ENCODE results near the gene DPF3.

The DPF3 gene

GRCh38 chr14:72924337-72924736 is 30.4 kb upstream of the DPF3 start:
- Histone ChIP-seq H4K8ac (ENCODE audit: low read depth, low read length) (no peak overlapping the region), H3K9ac (ENCODE audit: low read length) (no peak overlapping the region), H3K18ac (ENCODE audit: low read length) (no peak overlapping the region), H3K36me3 (ENCODE audit: control insufficient read depth, insufficient read depth, low read length) (no peaks in the 10 kb centered on the region), H4K5ac (ENCODE audit: low read length) (no peak overlapping the region), H3K4me3 (ENCODE audit: low read length) (no peak overlapping the region), H2BK15ac (replicated peaks; ENCODE audit: low read depth) (no peak overlapping the region), H3K56ac (ENCODE audit: low read length) (no peak overlapping the region), H3K4me1 (ENCODE audit: control insufficient read depth, low read depth, low read length) (no peaks in the 10 kb centered on the region), H3K27me3 (ENCODE audit: insufficient read depth, low read length, poor library complexity) (no peaks in the 10 kb centered on the region), H2BK5ac (ENCODE audit: low read length) (no peak overlapping the region), H3K4ac (ENCODE audit: low read depth, low read length) (no peak overlapping the region), H3K4me2 (ENCODE audit: low read length) (no peak overlapping the region), H2BK120ac (ENCODE audit: low read depth, low read length) (no peak overlapping the region), H2AK5ac (ENCODE audit: low read length) (no peak overlapping the region), H3K27ac (ENCODE audit: low read depth, low read length) (no peak overlapping the region), H3K79me2 (ENCODE audit: control insufficient read depth, insufficient read depth, low read length) (no peaks in the 10 kb centered on the region), H3K23ac (ENCODE audit: low read length) (no peak overlapping the region), H3K79me1 (ENCODE audit: low read length) (no peaks in the 10 kb centered on the region)
- no CpG with 5 or more reads among the region's 5 CpGs for WGBS (ENCODE audit: extremely low coverage, insufficient coverage, low lambda C conversion rate)
- no peak for DNase-seq

- H3K79me1 ChIP-seq (ENCODE audit: low read length): no peaks in the 10 kb centered on the region
- DNase-seq: no peak
- no peak overlapping the region for H3K23ac ChIP-seq (ENCODE audit: low read length)
- no peak overlapping the region for H2BK15ac ChIP-seq (replicated peaks; ENCODE audit: low read depth)
- no peak overlapping the region for H2BK5ac ChIP-seq (ENCODE audit: low read length)
- H3K18ac ChIP-seq (ENCODE audit: low read length): no peak overlapping the region
- no peaks in the 10 kb centered on the region for H3K27me3 ChIP-seq (ENCODE audit: insufficient read depth, low read length, poor library complexity)
- no peak overlapping the region for H3K4me3 ChIP-seq (ENCODE audit: low read length)
- no peak overlapping the region for H3K9ac ChIP-seq (ENCODE audit: low read length)
- H2BK120ac ChIP-seq (ENCODE audit: low read depth, low read length): no peak overlapping the region
- no peak overlapping the region for H3K4ac ChIP-seq (ENCODE audit: low read depth, low read length)
- H2AK5ac ChIP-seq (ENCODE audit: low read length): no peak overlapping the region
- no peak overlapping the region for H3K27ac ChIP-seq (ENCODE audit: low read depth, low read length)
- no peak overlapping the region for H4K8ac ChIP-seq (ENCODE audit: low read depth, low read length)
- no peaks in the 10 kb centered on the region for H3K79me2 ChIP-seq (ENCODE audit: control insufficient read depth, insufficient read depth, low read length)
- H3K56ac ChIP-seq (ENCODE audit: low read length): no peak overlapping the region
- no peaks in the 10 kb centered on the region for H3K4me1 ChIP-seq (ENCODE audit: control insufficient read depth, low read depth, low read length)
- no peak overlapping the region for H3K4me2 ChIP-seq (ENCODE audit: low read length)
- no peaks in the 10 kb centered on the region for H3K36me3 ChIP-seq (ENCODE audit: control insufficient read depth, insufficient read depth, low read length)
- no peak overlapping the region for H4K5ac ChIP-seq (ENCODE audit: low read length)
These were observed 27.5 kb upstream of the DPF3 start for GRCh38 chr14:72921396-72921795.

- no peak overlapping the region for H3K56ac ChIP-seq (ENCODE audit: low read length)
- H3K4me2 ChIP-seq (ENCODE audit: low read length): no peak overlapping the region
- no peak overlapping the region for H3K4ac ChIP-seq (ENCODE audit: low read depth, low read length)
- H4K5ac ChIP-seq (ENCODE audit: low read length): no peak overlapping the region
- H3K4me1 ChIP-seq (ENCODE audit: control insufficient read depth, low read depth, low read length): no peaks in the 10 kb centered on the region
- no peak overlapping the region for H2BK120ac ChIP-seq (ENCODE audit: low read depth, low read length)
- H4K8ac ChIP-seq (ENCODE audit: low read depth, low read length): no peak overlapping the region
- no peak overlapping the region for H2BK15ac ChIP-seq (replicated peaks; ENCODE audit: low read depth)
- no peak overlapping the region for H3K18ac ChIP-seq (ENCODE audit: low read length)
- no CpG with 5 or more reads among the region's 2 CpGs for WGBS (ENCODE audit: extremely low coverage, insufficient coverage, low lambda C conversion rate)
- H3K79me1 ChIP-seq (ENCODE audit: low read length): no peaks in the 10 kb centered on the region
- no peaks in the 10 kb centered on the region for H3K27me3 ChIP-seq (ENCODE audit: insufficient read depth, low read length, poor library complexity)
- H3K23ac ChIP-seq (ENCODE audit: low read length): no peak overlapping the region
- H3K79me2 ChIP-seq (ENCODE audit: control insufficient read depth, insufficient read depth, low read length): no peaks in the 10 kb centered on the region
- H2AK5ac ChIP-seq (ENCODE audit: low read length): no peak overlapping the region
- H3K27ac ChIP-seq (ENCODE audit: low read depth, low read length): no peak overlapping the region
- DNase-seq: peak; percentile 19
- no peaks in the 10 kb centered on the region for H3K36me3 ChIP-seq (ENCODE audit: control insufficient read depth, insufficient read depth, low read length)
- no peak overlapping the region for H3K9ac ChIP-seq (ENCODE audit: low read length)
- no peak overlapping the region for H2BK5ac ChIP-seq (ENCODE audit: low read length)
- H3K4me3 ChIP-seq (ENCODE audit: low read length): no peak overlapping the region
These were observed 26.1 kb upstream of the DPF3 start for GRCh38 chr14:72920008-72920407.

- no peaks in the 10 kb centered on the region for H3K79me1 ChIP-seq (ENCODE audit: low read length)
- no peak overlapping the region for H2BK15ac ChIP-seq (replicated peaks; ENCODE audit: low read depth)
- H3K36me3 ChIP-seq (ENCODE audit: control insufficient read depth, insufficient read depth, low read length): no peaks in the 10 kb centered on the region
- H3K4me3 ChIP-seq (ENCODE audit: low read length): no peak overlapping the region
- WGBS (ENCODE audit: extremely low coverage, insufficient coverage, low lambda C conversion rate): no CpG with 5 or more reads among the region's 9 CpGs
- no peaks in the 10 kb centered on the region for H3K79me2 ChIP-seq (ENCODE audit: control insufficient read depth, insufficient read depth, low read length)
- H3K4ac ChIP-seq (ENCODE audit: low read depth, low read length): no peak overlapping the region
- H3K23ac ChIP-seq (ENCODE audit: low read length): no peak overlapping the region
- no peak overlapping the region for H4K5ac ChIP-seq (ENCODE audit: low read length)
- H3K4me2 ChIP-seq (ENCODE audit: low read length): no peak overlapping the region
- H2BK120ac ChIP-seq (ENCODE audit: low read depth, low read length): no peak overlapping the region
- no peaks in the 10 kb centered on the region for H3K27me3 ChIP-seq (ENCODE audit: insufficient read depth, low read length, poor library complexity)
- DNase-seq: no peak
- no peak overlapping the region for H2AK5ac ChIP-seq (ENCODE audit: low read length)
- no peaks in the 10 kb centered on the region for H3K4me1 ChIP-seq (ENCODE audit: control insufficient read depth, low read depth, low read length)
- no peak overlapping the region for H4K8ac ChIP-seq (ENCODE audit: low read depth, low read length)
- no peak overlapping the region for H3K27ac ChIP-seq (ENCODE audit: low read depth, low read length)
- no peak overlapping the region for H2BK5ac ChIP-seq (ENCODE audit: low read length)
- no peak overlapping the region for H3K56ac ChIP-seq (ENCODE audit: low read length)
- no peak overlapping the region for H3K18ac ChIP-seq (ENCODE audit: low read length)
- no peak overlapping the region for H3K9ac ChIP-seq (ENCODE audit: low read length)
These were observed 23.3 kb upstream of the DPF3 start for GRCh38 chr14:72917094-72917802.

GRCh38 chr14:72916174-72916573 is 22.3 kb upstream of the DPF3 start:
- Histone ChIP-seq H3K4me3 (ENCODE audit: low read length) (no peak overlapping the region), H3K36me3 (ENCODE audit: control insufficient read depth, insufficient read depth, low read length) (no peaks in the 10 kb centered on the region), H3K4me2 (ENCODE audit: low read length) (no peak overlapping the region), H2BK120ac (ENCODE audit: low read depth, low read length) (no peak overlapping the region), H3K79me2 (ENCODE audit: control insufficient read depth, insufficient read depth, low read length) (no peaks in the 10 kb centered on the region), H2AK5ac (ENCODE audit: low read length) (no peak overlapping the region), H3K9ac (ENCODE audit: low read length) (no peak overlapping the region), H2BK15ac (replicated peaks; ENCODE audit: low read depth) (no peak overlapping the region), H3K18ac (ENCODE audit: low read length) (no peak overlapping the region), H3K4ac (ENCODE audit: low read depth, low read length) (no peak overlapping the region), H4K5ac (ENCODE audit: low read length) (no peak overlapping the region), H3K4me1 (ENCODE audit: control insufficient read depth, low read depth, low read length) (no peaks in the 10 kb centered on the region), H4K8ac (ENCODE audit: low read depth, low read length) (no peak overlapping the region), H2BK5ac (ENCODE audit: low read length) (no peak overlapping the region), H3K56ac (ENCODE audit: low read length) (no peak overlapping the region), H3K27ac (ENCODE audit: low read depth, low read length) (no peak overlapping the region), H3K23ac (ENCODE audit: low read length) (no peak overlapping the region), H3K27me3 (ENCODE audit: insufficient read depth, low read length, poor library complexity) (no peaks in the 10 kb centered on the region), H3K79me1 (ENCODE audit: low read length) (no peaks in the 10 kb centered on the region)
- no peak for DNase-seq
- no CpG with 5 or more reads among the region's 6 CpGs for WGBS (ENCODE audit: extremely low coverage, insufficient coverage, low lambda C conversion rate)

GRCh38 chr14:72913809-72914208 is 19.9 kb upstream of the DPF3 start:
- no peaks in the 10 kb centered on the region for H3K4me1 ChIP-seq (ENCODE audit: control insufficient read depth, low read depth, low read length)
- no peak overlapping the region for H3K27ac ChIP-seq (ENCODE audit: low read depth, low read length)
- no peak overlapping the region for H2BK120ac ChIP-seq (ENCODE audit: low read depth, low read length)
- no peak overlapping the region for H3K23ac ChIP-seq (ENCODE audit: low read length)
- no peaks in the 10 kb centered on the region for H3K79me2 ChIP-seq (ENCODE audit: control insufficient read depth, insufficient read depth, low read length)
- H3K4me3 ChIP-seq (ENCODE audit: low read length): no peak overlapping the region
- DNase-seq: no peak
- no peak overlapping the region for H2AK5ac ChIP-seq (ENCODE audit: low read length)
- no peaks in the 10 kb centered on the region for H3K36me3 ChIP-seq (ENCODE audit: control insufficient read depth, insufficient read depth, low read length)
- no peak overlapping the region for H3K18ac ChIP-seq (ENCODE audit: low read length)
- no peak overlapping the region for H4K8ac ChIP-seq (ENCODE audit: low read depth, low read length)
- H3K27me3 ChIP-seq (ENCODE audit: insufficient read depth, low read length, poor library complexity): no peaks in the 10 kb centered on the region
- H3K56ac ChIP-seq (ENCODE audit: low read length): no peak overlapping the region
- H4K5ac ChIP-seq (ENCODE audit: low read length): no peak overlapping the region
- no peak overlapping the region for H3K4ac ChIP-seq (ENCODE audit: low read depth, low read length)
- no peak overlapping the region for H3K9ac ChIP-seq (ENCODE audit: low read length)
- WGBS (ENCODE audit: extremely low coverage, insufficient coverage, low lambda C conversion rate): 100% methylated on average over 1 of the region's 2 CpGs
- no peak overlapping the region for H3K4me2 ChIP-seq (ENCODE audit: low read length)
- H2BK5ac ChIP-seq (ENCODE audit: low read length): no peak overlapping the region
- no peak overlapping the region for H2BK15ac ChIP-seq (replicated peaks; ENCODE audit: low read depth)
- H3K79me1 ChIP-seq (ENCODE audit: low read length): no peaks in the 10 kb centered on the region
